Vagina (tissue), 2 donors: ENCODE measurements around the gene ATR.

ENCODE experiments used
- CTCF ChIP-seq, 3 experiments: fragments of 450-650 bp in 2 of 3; fragments of 200-600 bp in 1 of 3; sonication (generic) in 1 of 3; IDR thresholded peaks; one replicate each; pipeline ENCODE4 v1.5.1; 2017 to 2019; ENCODE audit warnings: antibody characterized with exemption in 3 of 3, mild to moderate bottlenecking in 2 of 3, moderate library complexity in 2 of 3
- POLR2A ChIP-seq, 2 donors: fragments of 450-650 bp; IDR thresholded peaks; one replicate each; pipeline ENCODE4 v1.6.1; 2017; ENCODE audit warnings: antibody characterized with exemption in 2 of 2, mild to moderate bottlenecking in 2 of 2, moderate library complexity in 2 of 2
- POLR2AphosphoS5 ChIP-seq, 2 donors: sonication (generic); formaldehyde crosslinking; IDR thresholded peaks; one replicate each; pipeline ENCODE4 v1.9.0; 2017; ENCODE audit warnings: antibody characterized with exemption in 2 of 2, mild to moderate bottlenecking in 2 of 2, low read depth in 1 of 2; ENCODE audit not compliant: insufficient read depth in 1 of 2

GRCh38 chr3:142498397-142499180, 79.9 kb downstream of the ATR start:
- TF ChIP-seq CTCF (IDR thresholded peaks at IDR 0.05) (no peak), POLR2AphosphoS5 (IDR thresholded peaks at IDR 0.05; ENCODE audit: insufficient read depth in 1 of 2, low read depth in 1 of 2) (no peak), POLR2A (IDR thresholded peaks at IDR 0.05) (no peak)
